OCI-M2 (cell line): Measurements from ENCODE around the gene CDCA8.
A peak's percentile ranks its signal among the peaks of the same experiment; 100 is the strongest.
"Not testable (repeated sequence)": the region's sequence is repeated elsewhere in the genome, so short reads cannot be mapped to it uniquely, and the experiment has no call there.

Source experiments
- DNase-seq: peaks from one replicate; lab custom pipeline; 2025; ENCODE audit not compliant: unreplicated experiment; lab: John Stamatoyannopoulos, UW

Gene CDCA8

DNA sequence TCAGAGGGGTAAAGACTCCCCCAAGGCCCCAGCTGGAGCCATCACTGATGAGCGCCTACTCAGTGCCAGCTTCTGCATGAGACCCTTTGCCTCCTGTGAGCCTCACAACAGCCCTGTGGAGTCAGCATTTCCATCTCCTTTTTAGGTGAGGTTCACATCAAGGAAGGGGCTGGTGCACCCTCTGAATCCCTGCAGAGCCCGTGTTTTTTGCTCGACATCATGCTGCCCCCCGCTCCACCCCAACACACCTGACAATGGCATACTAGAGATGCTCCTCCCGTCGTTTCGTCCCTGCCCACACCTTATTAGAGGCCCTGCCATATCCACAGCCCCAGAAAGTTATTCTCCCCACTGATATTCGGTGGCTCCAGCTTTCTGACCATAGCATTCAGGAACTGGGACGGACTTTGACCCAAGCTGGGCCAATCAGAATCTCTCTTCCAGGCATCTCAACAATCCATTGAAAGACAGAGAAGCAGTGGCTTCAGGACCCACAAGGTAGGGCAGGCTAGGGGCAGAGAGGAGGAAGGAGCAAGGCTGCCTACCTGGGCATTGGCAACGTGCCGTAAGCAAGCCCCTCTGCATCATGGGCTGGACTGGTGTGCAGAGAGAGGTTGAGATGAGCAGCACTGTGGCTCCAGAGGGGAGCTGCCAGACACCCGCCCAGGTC is 39.9 kb downstream of the CDCA8 start:
- no peak for DNase-seq

DNA sequence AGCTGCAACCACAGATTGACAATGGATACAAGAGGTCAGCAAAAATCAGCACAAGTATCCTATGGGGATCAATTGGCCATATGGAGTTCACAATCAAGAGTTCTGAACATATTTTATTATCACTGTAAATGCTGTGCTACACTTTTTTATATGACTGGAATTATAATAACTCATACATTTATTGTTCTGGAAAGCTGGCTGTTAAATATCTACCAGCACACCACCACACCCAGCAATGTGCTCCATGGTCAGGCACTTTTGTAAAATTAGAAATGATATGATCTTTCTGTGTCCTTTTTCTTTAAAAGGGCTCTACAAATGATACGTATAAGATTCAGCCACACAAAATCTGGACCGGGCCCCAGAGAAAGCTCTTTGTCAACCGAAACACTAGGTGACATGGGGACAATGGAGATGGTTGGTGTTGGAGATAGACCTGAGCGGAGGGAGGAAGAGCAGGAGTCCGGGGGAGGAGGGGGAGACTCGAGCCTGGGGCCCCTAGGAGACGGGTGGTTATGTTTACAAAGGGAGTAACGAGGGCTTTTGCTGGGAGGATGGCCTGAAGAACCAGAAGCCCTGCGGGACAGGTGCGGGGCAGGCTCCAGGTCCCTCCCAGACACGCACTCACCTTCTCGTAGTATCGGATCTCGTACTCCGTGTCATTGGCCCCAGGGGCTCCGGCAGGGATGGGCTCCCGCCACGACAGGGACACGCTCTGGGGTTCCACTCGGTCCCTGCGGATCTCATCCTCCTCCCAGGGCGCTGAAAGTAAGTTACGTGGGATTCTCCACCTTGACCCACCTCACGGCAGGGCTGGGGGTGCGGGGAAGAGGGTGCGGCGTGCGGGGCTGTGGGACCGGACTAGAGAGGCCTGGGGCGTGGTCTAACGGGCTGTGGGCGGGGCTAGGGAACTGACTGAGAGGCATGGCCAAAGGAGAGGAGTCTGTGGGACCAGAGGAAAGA is 42.6 kb downstream of the CDCA8 start:
- DNase-seq: no peak

DNA sequence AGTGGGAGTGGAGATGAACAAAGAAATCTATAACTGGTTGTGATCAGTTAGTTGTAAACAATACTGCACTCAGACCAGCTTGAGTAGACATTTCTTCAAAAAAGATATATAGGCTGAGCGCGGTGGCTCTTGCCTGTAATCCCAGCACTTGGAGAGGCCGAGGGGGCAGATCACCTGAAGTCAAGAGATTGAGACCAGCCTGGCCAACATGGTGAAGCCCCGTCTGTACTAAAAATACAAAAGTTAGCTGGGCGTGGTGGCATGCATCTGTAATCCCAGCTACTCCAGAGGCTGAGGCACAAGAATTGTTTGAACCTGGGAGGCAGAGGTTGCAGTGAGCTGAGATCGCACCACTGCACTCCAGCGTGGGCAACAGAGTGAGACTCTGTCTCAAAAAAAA is 45.7 kb downstream of the CDCA8 start:
- DNase-seq: not testable (repeated sequence)

- not testable (repeated sequence) for DNase-seq
These were observed 46.3 kb downstream of the CDCA8 start for GRCh38 chr1:37738619-37739018.

- no peak for DNase-seq
These were observed 46.9 kb downstream of the CDCA8 start for GRCh38 chr1:37739222-37739621.

DNA sequence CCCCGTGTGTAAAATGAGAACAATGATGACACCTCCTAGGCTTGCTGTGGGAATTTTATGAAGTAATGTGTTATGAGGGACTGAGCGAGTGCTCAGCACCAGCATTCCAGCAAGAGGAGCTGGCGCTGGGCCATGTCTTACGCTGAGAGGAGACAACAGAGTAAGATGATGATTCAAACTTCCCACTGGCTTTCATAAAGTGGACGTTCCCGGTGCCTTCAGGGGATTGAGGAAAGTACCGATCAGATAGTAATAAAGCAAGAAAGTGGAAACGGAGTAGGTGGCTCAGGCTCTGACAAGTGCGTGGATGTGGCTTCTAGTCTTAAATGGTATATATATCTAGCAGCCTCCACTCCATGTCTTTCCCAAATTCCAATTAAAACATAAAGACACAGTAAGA is 48.8 kb downstream of the CDCA8 start:
- no peak for DNase-seq

GRCh38 chr1:37741662-37742061 is 49.3 kb downstream of the CDCA8 start:
- DNase-seq: no peak

DNA sequence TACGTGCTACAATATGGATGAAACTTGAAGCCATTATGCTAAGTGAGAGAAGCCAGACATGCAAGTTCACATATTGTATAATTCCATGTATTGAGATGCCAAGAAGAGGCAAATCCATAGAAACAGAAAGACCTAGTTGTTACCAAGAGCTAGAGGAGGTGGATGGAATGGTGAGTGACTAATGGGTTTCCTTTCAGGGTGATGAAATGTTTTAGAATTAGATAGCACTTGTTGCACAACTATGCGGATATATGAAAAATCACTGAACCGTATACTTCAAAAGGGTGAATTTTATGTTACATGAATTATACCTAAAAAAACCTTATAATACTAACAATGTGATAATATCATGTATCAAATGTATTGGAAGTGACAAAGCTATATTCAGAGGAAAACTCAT is 54.5 kb downstream of the CDCA8 start:
- DNase-seq: no peak

DNA sequence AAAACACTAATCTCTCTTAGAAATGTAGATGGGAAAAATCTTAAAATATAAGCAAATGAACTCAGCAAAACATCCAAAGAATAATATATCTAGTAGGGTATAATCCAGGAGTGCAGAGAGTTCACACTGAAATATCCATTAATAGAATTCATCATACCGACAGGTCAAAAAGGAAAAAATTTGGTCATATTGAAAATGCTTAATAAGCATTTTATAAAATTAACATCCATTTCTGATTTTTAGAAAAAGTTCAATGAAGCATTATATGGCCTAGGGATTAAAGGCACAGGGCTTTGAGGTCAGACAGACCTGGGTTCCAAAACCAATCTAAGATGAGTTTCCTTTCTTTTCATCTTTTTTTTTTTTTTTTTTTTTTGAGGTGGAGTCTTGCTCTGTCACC is 56.2 kb downstream of the CDCA8 start:
- DNase-seq: no peak

DNA sequence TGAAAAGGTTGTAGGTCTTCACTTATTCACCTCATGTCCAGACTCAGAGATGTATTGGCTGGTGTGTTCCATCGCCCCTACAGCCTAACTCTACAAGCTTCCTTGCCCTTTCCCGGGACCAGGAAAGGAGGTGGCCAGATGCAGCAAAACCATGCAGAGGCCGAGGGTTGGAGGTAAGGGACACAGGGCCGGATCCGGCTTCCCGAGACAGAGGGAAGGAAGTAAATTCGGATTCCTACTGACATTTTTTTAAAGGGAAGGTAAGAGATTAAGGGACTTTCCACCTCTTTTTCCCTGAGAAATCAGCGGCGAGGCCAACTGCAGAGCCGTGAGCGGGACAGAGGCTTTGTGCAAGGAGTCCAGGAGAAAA is 59.9 kb downstream of the CDCA8 start:
- DNase-seq: no peak

- DNase-seq: no peak
These were observed 60.5 kb downstream of the CDCA8 start for GRCh38 chr1:37752583-37753471.

- no peak for DNase-seq
These were observed 61.4 kb downstream of the CDCA8 start for GRCh38 chr1:37753473-37754321.

DNA sequence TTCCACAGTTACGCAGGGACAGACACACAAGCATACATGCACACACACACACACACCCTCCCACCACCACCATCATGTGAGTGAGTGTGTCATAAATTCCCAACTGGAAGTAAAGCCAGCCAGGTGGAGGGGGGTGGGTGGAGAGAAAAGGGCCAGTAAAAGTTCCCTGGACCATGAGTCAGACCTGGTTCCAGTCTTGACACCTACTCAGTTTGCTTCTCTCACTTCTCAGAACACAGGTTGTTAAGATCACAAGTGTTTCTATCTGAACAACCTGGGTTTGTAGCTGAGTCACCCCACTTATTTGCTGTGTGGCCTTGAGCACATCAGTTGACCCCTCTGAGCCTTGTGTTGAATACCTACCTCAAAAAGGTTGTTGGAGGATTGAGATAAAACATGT is 63.0 kb downstream of the CDCA8 start:
- no peak for DNase-seq

DNA sequence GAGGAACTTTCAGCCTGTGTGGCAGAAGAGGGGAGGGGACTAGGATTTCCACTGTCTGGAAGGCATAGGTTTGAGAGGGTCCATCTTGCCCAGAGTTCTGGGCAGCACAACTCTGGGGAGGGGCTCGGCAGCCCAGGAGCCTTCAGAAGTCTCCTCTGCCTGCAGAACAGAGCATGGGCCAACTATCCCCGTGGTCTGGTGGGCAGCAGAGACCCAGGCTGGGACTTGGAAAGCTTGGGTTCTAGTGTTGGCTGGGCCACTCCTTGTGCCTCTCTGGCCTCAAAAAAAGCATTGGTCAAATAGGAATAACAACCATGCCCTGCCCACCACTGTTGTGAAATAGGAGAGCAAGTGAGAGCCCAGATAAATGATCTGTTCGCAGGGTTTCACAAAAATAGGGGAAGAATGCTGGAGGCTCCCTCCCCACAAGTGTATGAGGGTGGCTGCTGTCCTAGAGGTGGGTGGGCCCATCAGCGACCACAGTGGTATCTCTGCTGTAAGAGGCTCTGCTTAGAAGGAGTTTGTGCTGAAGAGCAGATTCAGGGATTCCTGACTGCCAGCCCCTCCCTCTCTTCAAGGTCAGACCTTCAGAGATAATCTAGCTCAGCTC is 63.7 kb downstream of the CDCA8 start:
- DNase-seq: peak; percentile 53
